Retina (tissue), 1 donor: ENCODE measurements around the gene ANXA7.
"Not testable (repeated sequence)": the region's sequence is repeated elsewhere in the genome, so short reads cannot be mapped to it uniquely, and the experiment has no call there.

Experiments
- DNase-seq: peaks from one replicate; pipeline ENCODE4 v3.0.0-alpha.2; 2016

Gene ANXA7

GRCh38 chr10:73406846-73407245, 7.0 kb downstream of the ANXA7 start:
- no peak for DNase-seq

DNA sequence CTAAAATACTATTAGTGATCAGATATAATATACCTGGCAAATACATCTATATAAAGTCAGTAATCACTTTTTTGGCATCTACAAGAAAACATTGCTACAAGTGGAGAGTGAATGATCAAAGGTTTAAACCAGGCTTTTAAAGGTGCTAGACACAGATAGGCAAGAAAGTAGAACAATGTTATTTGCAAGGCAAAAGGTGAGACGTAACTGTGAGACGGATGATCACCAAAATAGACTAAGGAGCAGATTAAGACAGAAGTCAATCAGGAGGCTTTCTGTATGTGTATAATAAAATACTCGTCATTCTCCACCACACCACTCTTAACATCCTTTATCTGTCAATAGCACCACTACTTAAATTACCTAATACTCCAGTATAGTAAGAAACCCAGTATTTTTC, 8.3 kb downstream of the ANXA7 start:
- no peak for DNase-seq

GRCh38 chr10:73404690-73405089, 9.2 kb downstream of the ANXA7 start:
- DNase-seq: no peak

GRCh38 chr10:73401636-73402035, 12.2 kb downstream of the ANXA7 start:
- no peak for DNase-seq

DNA sequence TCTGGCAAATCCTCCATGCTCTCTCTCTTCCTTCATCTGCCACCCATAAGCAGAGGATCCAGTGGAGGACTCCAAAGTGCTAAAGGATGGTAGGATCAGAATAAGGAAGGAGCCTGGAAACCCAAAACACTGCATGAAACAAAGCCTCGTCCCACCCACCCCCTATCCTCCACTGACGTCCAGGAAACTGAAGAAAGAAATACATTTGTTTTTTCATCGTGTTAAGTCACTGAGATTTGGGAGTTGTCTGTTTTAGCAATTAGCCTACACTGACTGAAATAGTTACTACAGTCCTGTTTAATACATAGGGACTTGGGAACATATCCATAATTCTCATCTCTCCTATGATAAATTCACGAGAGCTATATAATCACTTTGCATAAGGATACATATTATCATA, 14.8 kb downstream of the ANXA7 start:
- DNase-seq: no peak

DNA sequence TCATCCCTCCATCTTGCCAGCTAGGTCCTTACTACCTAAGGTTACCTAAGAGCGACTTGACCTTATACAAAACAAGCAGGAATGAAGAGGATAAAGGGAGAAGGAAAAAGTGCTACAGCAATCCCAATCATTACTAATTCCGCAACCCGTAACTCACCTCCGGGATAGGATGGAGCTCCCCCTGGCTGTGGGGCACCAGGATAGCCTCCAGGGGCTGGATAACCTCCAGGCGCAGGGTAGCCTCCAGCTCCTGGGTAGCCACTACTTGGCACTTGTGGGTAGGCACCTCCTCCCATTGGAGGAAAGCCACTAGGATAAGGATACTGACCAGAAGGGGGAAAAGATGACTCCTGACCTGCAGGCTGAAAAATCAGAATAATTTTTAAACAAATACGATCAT, 15.8 kb downstream of the ANXA7 start:
- no peak for DNase-seq

- DNase-seq: not testable (repeated sequence)
Observed at GRCh38 chr10:73394325-73394724, 19.5 kb downstream of the ANXA7 start.

DNA sequence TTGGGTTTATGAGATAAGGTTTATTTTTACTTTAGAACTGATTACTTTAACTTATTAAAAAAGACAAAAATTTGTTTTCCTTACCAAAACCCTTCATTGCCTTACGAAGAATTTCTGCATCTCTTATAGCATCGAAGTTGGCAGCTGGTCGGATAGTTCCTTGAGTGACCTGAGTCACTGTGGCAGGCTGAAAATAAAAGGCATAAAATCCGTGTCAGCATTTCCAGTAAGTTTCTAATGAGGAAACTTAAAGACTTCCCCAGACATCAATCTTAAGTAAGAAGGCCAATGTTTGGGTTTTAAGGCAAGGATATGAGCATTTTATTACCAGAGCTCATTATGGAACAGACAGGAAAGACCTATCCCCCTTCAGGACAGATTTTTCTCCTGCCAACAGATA, 25.6 kb downstream of the ANXA7 start:
- no peak for DNase-seq

DNA sequence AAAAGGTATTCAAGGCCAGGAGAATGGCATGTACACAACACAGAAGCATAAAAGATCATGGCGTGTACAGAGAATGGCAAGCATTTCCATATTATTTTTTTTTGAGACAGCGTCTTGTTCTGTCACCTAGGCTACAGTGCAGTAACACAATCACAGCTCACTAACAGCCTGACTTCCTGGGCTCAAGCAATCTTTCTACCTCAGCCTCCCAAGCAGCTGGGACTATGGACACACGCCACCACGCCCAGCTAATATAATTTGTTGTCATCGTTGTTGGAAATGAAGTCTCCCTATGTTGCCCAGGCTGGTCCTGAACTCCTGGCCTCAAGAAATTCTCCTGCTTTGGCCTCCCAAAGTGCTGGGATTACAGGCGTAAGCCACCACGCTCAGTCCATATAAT, 27.3 kb downstream of the ANXA7 start:
- DNase-seq: no peak

DNA sequence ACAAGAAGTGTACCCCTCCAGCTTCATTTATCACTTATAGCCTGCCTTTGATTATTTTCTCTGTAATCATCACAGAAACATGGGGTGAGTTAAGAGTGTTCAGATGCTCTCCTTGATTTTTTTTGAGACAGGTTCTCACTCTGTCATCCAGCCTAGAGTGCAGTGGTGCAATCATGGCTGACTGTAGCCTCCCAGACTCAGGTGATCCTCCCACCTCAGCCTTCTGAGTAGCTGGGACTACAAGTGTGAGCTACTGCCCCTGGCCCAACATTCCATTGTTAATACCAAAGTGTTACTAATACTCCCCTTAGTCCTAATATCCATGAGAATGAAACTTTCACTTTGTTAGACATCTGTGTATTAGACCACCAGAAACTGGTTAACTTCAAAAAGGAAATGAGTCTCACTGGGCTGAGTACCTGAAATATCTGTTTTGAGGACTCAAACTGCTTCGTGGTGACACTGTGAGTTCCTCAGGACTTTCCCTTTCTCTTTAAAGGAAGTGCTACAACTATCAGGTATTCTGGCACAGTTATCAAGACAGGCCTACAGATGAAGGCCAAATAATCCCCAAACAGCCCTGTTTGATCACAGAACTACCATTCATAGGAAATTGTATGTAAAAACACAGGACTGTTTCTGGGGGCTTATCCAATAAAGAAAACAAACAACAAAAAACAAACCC, 34.7 kb downstream of the ANXA7 start:
- DNase-seq: no peak

DNA sequence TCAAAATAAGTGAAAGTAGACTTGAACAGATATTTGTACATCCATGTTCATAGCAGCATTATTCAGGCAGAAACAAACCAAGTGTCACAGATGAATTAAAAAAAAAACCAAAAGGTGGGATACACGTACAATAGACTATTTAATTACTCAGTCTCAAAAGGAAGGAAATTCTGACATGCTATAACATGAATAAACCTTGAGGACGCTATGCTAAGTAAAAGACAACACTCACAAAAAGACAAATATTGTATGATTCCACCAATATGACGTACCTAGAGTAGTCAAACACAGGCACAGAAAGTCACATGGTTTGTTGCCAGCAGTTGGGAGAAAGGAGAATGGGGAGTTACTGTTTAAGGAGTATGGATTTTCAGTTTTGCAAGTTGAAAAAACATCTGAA, 37.2 kb downstream of the ANXA7 start:
- DNase-seq: no peak

GRCh38 chr10:73368238-73368637, 45.6 kb downstream of the ANXA7 start:
- DNase-seq: no peak

DNA sequence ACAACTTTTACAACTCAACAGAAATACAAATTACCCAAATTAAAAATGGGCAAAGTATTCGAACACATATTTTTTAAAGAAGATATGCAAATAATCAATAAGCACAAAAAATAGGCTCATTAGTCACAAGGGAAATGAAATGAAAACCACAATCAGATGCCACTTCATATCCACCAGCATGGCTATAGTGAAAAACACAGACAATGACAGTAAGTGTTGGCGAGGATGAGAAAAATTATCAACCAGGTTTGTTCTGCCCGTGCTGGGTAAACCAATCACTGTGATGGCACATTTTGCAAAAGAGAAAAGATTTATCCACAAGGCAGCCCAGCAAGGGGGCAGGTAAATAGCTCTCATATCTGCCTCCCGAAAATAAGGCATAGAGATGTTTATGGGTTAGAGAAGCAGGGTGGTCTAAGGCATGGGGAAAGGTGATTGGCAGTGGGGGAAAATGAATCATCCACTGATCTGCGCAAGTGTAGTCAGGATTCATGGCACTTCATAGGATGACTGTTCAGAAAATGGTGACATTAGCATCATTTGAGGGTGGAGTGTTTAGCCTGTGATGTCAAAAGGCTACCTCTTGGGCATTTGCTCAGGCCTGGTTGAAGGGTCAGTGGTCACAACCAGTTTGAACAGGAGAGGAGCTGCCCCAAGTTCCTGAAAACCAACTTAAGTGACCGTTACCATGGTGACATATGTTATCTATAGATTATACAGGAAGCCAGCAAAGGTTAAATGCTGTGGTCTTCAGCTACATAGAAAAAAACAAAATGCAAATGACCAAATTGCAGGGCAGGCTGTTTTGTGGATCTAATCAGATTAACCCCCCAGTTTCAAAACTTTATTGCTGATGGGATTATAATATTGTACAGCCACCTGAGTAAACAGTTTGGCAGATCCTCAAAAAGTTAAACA, 47.2 kb downstream of the ANXA7 start:
- no peak for DNase-seq

DNA sequence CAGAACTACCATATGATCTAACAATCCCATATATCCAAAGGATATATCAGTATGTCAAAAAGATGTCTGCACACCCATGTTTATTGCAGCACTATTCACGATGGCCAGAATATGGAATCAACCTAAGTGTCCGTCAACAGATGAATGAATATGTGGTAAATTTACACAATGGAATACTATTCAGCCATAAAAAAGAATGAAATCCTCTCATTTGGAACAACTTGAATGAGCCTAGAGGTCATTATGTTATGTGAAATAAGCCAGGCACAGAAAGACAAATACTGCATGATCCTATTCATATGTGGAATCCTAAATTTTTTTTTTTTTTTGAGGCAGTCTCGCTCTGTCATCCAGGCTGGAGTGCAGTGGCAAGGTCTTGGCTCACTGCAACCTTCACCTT, 48.9 kb downstream of the ANXA7 start:
- no peak for DNase-seq

DNA sequence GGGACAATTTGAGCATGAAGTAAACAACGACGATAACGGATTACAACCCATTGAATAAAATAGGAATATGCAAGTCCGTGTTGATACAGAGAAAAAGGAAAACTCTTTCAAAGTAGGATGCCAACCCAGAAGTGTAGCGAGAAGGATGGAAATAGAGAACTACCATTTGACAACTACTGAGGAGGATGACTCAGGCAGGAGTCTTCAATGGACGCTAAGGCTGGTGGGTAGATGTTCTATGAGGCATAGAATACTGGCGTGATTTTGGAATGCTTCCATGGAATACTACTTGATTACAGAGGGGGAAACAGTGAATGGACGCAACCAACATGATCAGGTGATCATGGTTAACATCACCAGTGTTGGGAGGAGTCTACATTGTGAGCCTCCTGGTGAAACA, 54.4 kb downstream of the ANXA7 start:
- DNase-seq: peak; percentile 2

DNA sequence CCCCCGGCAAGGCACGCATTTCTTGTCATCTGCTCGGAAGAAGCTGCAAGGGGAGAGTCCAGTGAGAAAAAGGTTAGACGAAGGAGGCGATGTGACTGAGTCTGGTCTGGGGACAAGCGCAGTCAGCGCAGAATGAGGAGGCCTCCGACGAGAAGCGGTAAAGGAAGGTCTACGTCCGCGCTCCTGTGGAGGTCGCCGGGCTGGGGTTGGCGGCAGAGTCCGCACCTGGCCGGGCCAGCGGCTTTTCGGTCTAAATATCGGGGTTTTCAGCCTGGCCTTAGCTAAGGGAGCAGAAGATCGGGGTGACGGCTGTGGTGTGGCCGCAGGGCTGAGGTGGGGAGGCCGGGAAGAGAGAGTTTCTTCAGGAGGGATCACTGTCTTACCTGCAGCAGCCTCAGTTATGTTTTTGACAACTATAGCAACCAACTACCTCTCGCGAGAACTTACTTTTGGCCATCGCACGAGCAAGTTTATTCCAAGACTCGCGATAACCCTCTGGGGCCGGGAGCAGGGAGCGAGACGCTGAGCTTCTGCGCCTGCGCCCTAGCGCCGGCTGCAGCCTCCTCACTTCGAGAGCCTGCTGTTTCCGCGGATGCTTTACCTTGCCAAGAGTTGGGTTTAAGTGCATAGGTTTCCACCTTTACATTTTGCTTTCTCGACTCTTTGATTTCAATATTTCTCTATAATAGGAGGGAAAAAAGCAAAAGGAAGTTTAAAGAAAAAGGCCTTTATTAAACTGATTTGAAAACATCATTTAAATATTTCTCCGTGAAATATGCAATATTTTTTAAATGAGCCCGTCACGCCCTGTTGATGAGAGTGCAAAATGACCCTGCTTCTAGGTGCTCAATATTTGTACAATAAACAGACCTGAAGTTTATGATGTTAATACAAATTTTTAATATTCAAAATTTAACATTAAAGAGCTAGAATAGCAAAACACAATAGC, 55.3 kb downstream of the ANXA7 start, which contains the start of gene CFAP70:
TSS of gene CFAP70 (minus strand) at position 534 of the 949 bp plus-strand sequence. CDS start 4,068 bp downstream, outside the sequence.
- DNase-seq: peak; percentile 94

- DNase-seq: no peak
Observed at GRCh38 chr10:73357821-73358220, 56.0 kb downstream of the ANXA7 start.

- DNase-seq: no peak
Observed at GRCh38 chr10:73357166-73357565, 56.7 kb downstream of the ANXA7 start.

DNA sequence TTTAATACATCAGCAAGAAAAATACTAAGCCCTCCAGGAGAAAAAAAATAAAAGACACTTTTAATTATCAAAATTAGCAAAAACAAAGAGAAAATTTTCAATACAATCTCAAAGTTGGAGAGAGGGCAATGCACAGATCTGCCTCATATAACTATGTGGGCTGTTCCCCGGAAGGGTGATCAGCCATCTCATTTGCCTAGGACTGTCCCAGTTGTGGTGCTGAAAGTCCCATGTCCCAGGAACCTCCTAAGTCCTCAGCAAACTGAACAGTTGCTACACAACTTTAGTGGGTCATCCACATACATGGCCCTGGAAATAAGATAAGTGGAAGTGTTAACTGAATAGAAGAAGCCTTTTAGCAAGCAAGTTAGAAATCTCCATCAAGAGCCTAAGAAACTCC, 69.6 kb downstream of the ANXA7 start:
- DNase-seq: no peak

DNA sequence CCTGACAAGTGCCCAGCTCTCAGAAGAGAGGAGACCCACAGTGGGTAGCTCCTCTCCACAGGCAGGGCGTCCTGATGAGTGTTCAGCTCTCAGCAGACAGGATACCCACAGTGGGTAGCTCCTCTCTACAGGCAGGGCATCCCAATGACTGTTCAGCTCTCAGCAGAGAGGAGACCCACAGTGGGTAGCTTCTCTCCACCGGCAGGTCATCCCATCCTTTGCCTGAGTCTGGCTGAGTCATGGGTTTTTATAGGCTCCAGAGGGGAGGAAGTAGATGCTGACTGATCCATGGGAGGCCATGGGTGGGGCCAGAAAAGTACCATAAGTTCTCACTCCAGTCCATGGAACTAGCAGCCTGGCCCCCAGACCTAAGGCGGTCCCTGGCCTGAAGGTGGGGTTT, 73.7 kb downstream of the ANXA7 start:
- DNase-seq: no peak

- no peak for DNase-seq
Observed at GRCh38 chr10:73339436-73339835, 74.4 kb downstream of the ANXA7 start.

GRCh38 chr10:73338801-73339368, 75.0 kb downstream of the ANXA7 start:
- DNase-seq: no peak

DNA sequence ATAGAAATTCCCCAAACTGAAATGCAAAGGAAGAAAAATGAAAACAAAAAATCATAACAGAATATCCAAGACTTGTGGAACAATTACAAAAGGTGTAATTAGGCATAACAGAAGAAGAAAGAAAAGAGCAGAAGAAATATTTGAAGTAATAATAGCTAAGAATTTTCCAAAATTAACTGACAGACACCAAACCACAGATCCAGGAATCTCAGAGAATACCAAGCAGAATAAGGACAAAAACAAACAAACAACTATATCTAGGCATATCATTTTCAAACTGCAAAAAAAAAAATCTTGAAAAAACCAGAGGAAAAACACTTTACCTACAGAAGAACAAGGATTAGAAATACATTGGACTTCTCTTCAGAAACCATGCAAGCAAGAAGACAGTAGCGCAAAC, 80.7 kb downstream of the ANXA7 start:
- no peak for DNase-seq
